GM10266 (cell line): ENCODE results near the gene TMEM53.
A peak's percentile ranks its signal among the peaks of the same experiment; 100 is the strongest.

Source experiments
- DNase-seq: peaks from one replicate; pipeline ENCODE4 v3.0.0; 2012; ENCODE audit errors: extremely low spot score
- TF ChIP-seq, protein P1 (sequence below): IDR thresholded peaks from 2 replicates; pipeline ENCODE4 v1.5.1; 2012; ENCODE audit warnings: mild to moderate bottlenecking, low read depth; ENCODE audit not compliant: control insufficient read depth, insufficient read depth; ENCODE audit errors: missing control alignments

TMEM53 gene

DNA sequence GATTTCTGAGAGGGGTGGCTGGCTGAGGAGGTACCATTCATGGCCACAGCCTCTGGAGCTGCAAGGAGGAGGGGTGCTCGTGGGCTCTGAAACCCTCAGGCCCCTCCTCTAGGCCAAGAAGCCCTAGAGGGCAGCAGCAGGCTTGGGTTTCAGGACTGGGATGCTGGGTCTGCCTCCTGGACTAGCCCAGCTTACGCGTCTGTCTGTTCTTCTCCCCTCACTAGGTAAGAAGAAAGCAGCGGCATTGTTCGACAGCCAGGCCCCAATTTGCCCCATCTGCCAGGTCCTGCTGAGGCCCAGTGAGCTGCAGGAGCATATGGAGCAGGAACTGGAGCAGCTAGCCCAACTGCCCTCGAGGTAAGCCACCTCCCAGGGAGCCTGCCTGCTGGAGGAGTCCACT is 60.3 kb downstream of the TMEM53 start:
- DNase-seq = no peak
- TF ChIP-seq, protein P1, sequence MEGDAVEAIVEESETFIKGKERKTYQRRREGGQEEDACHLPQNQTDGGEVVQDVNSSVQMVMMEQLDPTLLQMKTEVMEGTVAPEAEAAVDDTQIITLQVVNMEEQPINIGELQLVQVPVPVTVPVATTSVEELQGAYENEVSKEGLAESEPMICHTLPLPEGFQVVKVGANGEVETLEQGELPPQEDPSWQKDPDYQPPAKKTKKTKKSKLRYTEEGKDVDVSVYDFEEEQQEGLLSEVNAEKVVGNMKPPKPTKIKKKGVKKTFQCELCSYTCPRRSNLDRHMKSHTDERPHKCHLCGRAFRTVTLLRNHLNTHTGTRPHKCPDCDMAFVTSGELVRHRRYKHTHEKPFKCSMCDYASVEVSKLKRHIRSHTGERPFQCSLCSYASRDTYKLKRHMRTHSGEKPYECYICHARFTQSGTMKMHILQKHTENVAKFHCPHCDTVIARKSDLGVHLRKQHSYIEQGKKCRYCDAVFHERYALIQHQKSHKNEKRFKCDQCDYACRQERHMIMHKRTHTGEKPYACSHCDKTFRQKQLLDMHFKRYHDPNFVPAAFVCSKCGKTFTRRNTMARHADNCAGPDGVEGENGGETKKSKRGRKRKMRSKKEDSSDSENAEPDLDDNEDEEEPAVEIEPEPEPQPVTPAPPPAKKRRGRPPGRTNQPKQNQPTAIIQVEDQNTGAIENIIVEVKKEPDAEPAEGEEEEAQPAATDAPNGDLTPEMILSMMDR = no peak

DNA sequence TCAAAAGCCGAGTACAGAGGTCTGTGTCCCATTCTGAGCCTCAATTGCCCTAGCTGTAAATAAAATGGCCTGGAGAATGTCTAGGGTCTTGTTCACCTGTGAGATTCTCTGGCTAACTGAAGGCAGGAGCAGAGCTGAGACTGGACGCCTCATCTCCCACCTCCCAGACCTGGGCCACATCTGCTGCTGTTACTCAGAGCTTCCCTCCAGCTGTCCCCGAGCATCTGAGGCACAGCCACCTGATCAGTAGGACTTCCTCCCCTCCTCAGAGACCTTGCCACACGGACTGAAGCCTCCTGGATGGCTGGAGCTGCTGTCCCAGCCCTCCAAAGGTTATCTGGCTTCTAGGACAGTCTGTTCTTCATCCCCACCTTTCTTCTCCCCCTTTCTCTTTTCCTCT is 62.4 kb downstream of the TMEM53 start:
- TF ChIP-seq, protein P1 = no peak
- DNase-seq = no peak

DNA sequence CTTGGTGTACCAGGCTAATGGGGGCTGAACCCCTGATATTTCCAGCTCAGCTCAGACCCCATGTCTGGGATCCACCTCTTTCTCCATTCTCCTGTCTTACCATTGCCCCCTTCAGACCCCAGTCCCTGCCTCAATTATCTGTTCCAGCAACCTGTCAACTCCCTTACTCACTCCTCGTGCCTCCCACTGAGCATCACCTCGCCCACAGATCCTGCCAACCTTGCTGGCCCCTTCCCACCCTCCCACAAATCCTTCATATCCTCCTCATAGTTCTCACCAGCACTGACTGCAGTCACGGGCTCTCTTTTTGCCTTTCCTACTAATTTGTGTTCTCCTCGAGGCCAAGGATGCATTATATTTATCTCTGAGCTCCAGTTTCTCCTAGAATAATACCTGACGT is 62.9 kb downstream of the TMEM53 start:
- TF ChIP-seq, protein P1 = no peak
- no peak for DNase-seq

DNA sequence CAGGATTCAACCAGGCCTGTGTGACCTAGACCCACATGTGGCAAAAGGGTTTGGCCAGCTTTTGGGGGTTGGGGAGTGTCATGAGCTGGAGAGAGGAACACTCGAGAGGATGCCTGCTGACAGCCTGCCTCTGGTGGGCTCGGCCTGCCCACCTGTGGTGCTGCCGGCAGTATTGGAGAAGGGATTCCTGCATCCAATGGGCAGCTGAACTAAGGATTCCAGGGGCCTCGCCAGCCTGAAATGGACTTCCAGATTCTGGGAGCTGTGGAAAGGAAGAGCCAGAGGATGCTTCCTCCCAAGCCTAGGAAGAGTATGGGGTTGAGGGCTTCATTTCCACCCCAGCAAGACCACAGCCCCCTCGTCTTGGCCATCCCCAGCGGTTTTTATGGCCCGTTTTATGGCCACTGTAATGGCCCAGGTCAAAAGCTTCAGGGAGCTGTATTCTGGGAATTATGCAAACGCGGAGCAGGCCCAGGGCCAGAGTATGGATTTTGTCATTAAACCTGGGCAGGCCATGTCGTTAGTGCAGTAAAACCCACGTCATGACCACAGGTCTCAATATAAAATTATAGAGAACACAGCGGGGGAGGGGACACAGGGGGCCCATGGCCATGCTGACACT is 63.6 kb downstream of the TMEM53 start:
- TF ChIP-seq, protein P1 = no peak
- no peak for DNase-seq

DNA sequence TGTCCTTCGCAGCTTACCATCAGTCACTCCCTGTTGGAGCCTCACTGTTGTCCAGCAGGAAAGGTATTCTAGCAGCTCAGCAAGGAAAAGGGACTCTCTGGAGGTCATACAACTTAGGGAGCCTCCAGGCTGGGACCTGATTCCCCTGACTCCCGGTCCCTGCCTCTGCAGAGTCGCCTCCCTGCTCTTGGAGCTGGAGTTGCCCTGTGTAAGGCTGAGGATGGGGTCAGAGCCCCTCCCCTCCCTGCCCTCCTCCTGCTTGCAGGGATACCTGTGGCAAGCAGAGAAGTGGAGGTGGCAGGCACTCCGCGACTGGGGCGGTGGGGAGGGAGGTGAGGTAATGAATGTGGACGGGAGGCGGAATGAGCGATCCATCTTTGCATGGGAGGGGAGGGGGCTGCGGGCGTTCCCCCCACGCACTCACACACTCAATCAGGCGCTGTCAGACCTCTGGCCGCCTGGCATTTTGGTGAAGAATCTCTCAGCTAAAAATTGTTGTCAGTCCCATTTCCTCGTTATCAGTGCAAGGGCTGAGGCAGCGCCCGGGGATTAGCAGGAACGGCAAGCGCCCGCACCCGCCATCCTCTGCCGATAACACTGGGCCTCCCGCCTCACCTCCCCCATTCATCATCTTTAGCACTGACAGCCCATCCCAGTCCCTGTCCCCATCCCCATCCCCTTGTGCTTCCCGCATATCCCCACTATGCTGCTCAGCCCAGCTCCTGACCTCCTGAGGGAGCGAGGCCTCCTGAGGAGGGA is 64.3 kb downstream of the TMEM53 start:
- no peak for DNase-seq
- TF ChIP-seq, protein P1 = no peak

DNA sequence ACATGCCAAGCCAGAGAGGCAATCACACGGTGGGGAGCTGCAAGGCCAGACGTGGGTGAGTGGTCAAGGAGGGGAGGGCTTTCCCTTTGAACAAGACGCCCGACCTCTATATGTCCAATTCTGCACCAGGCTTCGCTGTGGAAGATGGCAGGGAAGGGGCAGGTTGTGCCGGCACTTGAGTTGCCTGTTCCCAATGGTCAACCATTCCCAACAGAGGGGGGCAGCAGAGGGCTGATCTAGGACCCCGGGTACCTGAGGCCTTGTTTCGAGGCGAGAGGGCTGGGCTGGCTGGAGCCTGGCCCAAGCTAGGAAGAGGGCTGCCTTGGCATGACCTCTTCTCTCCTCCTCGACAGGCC is 64.9 kb downstream of the TMEM53 start:
- DNase-seq = no peak
- TF ChIP-seq, protein P1 = peak; percentile 43

DNA sequence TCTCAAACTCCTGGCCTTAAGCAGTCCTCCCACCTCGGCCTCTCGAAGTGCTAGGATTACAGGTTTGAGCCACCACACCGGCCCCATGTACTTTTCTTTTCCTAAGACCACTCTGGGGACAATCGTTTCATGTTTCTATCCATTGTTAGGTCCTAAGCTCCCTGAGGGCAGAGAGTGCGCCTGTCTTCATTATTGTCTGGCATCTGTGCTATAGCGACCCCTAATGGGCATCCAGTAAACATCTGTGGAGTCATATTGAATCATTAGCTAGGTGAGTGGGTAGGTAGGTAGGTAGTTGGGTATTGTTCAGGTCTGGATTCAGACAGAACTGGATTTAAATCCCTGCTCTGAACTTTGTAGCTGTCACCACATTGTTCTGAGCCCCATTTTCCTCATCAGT is 66.1 kb downstream of the TMEM53 start:
- DNase-seq = no peak
- TF ChIP-seq, protein P1 = peak; percentile 31
